Measurements from ENCODE around the gene TCF23. TPM values are rescaled to one million over a fixed set of nuclear protein-coding genes. Genes with fewer than 3 reads are reported as not detected.
A peak's percentile ranks its signal among the peaks of the same experiment; 100 is the strongest.
"Not testable (repeated sequence)": the region's sequence is repeated elsewhere in the genome, so short reads cannot be mapped to it uniquely, and the experiment has no call there.

The TCF23 gene
- not detected for total RNA-seq
- long read RNA-seq, result 0 reads

- intact Hi-C loops (cut with DNase I, micrococcal nuclease), result no loop called here
- DNase-seq (no peak), ATAC-seq (no peak)
Measured at GRCh38 chr2:27148801-27149439, at the start of gene TCF23. Gene TCF23, plus strand, starts transcription at chr2:27149004. Its CDS starts 130 bp downstream, at chr2:27149134.

GRCh38 chr2:27099334-27099955 lies 49.4 kb upstream of the TCF23 start:
- intact Hi-C loops (cut with DNase I, micrococcal nuclease), result loop anchor here (5.0 to 10.0 kb wide), 3 partner anchors 95 to 185 kb away; partner anchors contain the start of gene TRIM54 (in 2 of the 2)
- ATAC-seq (no peak), DNase-seq (no peak)

- DNase-seq (no peak), ATAC-seq (no peak)
- intact Hi-C loops (cut with DNase I, micrococcal nuclease), result no loop called here
Measured at GRCh38 chr2:27100036-27100435, 48.8 kb upstream of the TCF23 start.

GRCh38 chr2:27102329-27102728 lies 46.5 kb upstream of the TCF23 start:
- intact Hi-C loops (cut with DNase I, micrococcal nuclease), result no loop called here
- ATAC-seq, result no peak
- DNase-seq, result no peak

- intact Hi-C loops (cut with DNase I, micrococcal nuclease), result no loop called here
- DNase-seq, result no peak
- no peak for ATAC-seq
Measured at GRCh38 chr2:27105981-27106380, 42.8 kb upstream of the TCF23 start.

DNA sequence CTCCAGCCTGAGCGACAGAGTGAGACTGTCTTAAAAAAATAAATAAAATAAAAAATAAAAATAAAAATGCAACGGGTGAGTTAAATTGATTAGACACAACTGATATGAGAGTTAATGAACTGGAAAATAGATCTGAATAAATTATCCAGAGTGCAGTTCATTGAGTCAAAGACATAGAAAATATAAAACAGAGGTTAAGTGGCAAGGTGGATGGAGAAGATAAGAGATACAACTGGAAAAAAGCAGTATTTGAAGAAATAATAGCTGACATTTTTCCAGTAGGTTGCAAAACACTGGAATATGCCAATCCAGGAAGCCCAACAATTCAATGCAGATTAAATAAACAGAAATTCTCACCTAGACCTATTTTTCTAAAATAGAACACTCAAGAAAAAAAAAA lies 40.6 kb upstream of the TCF23 start:
- ATAC-seq (no peak), DNase-seq (no peak)
- intact Hi-C loops (cut with DNase I, micrococcal nuclease), result no loop called here

GRCh38 chr2:27109083-27109482 lies 39.7 kb upstream of the TCF23 start:
- DNase-seq, result no peak
- intact Hi-C loops (cut with DNase I, micrococcal nuclease), result no loop called here
- ATAC-seq, result no peak

- intact Hi-C loops (cut with DNase I, micrococcal nuclease); ATAC-seq; DNase-seq: not testable (repeated sequence)
Measured at GRCh38 chr2:27110603-27111352, 38.0 kb upstream of the TCF23 start.

DNA sequence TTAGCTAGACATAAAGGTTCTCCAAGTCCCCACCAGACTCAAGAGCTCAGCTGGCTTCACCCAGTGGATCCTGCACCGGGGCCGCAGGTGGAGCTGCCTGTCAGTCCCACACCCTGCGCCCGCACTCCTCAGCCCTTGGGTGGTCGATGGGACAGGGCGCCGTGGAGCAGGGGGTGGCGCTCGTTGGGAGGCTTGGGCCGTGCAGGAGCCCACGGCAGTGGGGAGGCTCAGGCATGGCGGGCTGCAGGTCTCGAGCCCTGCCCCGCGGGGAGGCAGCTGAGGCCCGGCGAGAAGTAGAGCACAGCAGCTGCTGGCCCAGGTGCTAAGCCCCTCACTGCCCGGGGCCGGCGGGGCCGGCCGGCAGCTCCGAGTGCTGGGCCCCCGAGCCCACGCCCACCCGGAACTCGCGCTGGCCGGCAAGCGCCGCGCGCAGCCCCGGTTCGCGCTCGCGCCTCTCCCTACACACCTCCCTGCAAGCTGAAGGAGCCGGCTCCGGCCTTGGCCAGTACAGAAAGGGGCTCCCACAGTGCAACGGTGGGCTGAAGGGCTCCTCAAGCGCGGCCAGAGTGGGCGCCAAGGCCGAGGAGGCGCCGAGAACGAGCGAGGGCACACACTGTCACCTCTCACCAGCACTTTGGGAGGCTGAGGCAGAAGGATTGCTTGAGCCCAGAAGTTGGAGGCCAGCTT lies 37.3 kb upstream of the TCF23 start:
- ATAC-seq; DNase-seq; intact Hi-C loops (cut with DNase I, micrococcal nuclease): not testable (repeated sequence)

GRCh38 chr2:27115519-27115918 lies 33.3 kb upstream of the TCF23 start:
- ATAC-seq, result no peak
- intact Hi-C loops (cut with DNase I, micrococcal nuclease), result no loop called here
- DNase-seq, result no peak

- intact Hi-C loops (cut with DNase I, micrococcal nuclease), result no loop called here
- DNase-seq, result no peak
- ATAC-seq, result no peak
Measured at GRCh38 chr2:27117995-27118524, 30.7 kb upstream of the TCF23 start.

DNA sequence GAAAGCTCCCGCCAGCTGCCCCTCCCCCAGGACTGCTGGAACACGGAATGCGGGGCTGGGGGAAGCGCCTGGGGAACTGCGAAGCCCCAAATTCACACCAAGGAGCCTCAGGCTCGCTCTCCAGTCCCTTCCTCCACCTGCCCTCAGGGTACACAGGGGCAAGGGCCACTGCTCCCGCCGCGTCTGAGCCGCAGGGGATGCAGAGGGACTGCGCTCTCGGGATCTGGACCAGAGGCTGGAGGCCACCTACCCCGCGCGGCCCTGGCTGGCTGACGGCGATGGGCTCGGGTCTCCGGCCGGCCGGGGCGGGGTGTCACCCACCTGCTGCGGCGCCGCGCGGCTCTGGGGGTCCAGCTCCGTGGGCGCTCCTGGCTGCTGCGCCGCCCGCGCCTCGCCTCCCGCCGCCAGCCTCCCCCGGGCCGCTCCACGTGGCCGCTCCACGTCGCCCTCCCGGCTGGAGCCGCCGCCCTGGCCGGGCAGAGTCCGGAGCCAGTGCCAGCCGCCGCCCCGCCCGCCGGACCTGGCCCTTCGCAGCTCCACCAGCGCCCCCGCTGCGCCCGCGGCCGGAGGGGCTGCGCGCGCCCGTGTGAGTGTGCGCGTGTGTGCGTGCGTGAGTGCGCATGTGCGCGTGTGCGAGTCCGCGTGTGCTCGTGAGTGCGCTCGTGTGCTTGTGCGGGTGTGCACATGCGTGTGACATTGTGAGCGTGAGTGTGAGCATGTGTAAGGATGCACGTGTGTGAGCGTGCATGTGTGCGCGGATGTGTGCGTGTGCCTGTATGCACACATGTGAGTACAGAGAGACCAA lies 30.1 kb upstream of the TCF23 start, which contains the start of gene CGREF1:
CGREF1 (minus strand) TSS at position 604 of the 805 bp plus-strand sequence. CDS start 14,762 bp downstream, outside the sequence.
- intact Hi-C loops (cut with DNase I, micrococcal nuclease), result no loop called here
- DNase-seq (peak in 1 of 2 donors; percentile 38), ATAC-seq (peak; percentile 87)

DNA sequence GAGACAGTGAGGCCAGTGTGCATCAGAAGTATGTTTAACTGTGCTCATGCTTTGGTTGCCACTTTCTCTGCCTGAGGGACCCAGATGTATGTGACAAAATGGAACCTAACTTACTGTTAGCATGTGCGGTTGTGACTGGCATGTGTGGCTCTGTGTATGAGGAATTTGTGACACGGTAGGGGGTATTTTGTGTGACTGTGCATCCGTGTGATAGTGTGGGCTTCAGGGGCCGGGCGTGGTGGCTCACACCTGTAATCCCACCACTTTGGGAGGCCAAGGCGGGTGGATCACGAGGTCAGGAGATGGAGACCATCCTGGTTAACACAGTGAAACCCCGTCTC lies 29.5 kb upstream of the TCF23 start:
- intact Hi-C loops (cut with DNase I, micrococcal nuclease); DNase-seq; ATAC-seq: not testable (repeated sequence)

DNA sequence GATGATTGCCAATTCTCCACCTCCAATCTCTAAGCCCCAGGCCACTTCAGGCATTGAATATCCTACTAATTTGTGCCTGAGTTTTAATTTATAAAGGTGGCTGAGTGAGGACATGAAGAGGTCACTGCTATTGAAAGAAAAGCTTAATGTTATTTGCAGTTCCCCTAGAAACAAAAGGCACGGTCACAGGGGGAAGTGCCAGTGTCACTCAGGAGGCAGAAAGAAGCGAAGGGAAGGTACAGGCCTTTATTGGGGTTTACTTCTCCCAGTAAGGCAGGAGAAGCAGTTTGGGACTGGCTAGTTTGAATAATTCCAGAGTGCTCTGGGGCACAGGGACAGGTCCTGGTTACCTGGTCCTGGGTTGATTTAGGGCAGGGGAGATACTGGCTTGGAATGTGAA lies 26.9 kb upstream of the TCF23 start:
- DNase-seq, result no peak
- intact Hi-C loops (cut with DNase I, micrococcal nuclease), result no loop called here
- ATAC-seq, result no peak

- ATAC-seq (no peak), DNase-seq (no peak)
- intact Hi-C loops (cut with DNase I, micrococcal nuclease), result no loop called here
Measured at GRCh38 chr2:27122791-27123190, 26.0 kb upstream of the TCF23 start.

DNA sequence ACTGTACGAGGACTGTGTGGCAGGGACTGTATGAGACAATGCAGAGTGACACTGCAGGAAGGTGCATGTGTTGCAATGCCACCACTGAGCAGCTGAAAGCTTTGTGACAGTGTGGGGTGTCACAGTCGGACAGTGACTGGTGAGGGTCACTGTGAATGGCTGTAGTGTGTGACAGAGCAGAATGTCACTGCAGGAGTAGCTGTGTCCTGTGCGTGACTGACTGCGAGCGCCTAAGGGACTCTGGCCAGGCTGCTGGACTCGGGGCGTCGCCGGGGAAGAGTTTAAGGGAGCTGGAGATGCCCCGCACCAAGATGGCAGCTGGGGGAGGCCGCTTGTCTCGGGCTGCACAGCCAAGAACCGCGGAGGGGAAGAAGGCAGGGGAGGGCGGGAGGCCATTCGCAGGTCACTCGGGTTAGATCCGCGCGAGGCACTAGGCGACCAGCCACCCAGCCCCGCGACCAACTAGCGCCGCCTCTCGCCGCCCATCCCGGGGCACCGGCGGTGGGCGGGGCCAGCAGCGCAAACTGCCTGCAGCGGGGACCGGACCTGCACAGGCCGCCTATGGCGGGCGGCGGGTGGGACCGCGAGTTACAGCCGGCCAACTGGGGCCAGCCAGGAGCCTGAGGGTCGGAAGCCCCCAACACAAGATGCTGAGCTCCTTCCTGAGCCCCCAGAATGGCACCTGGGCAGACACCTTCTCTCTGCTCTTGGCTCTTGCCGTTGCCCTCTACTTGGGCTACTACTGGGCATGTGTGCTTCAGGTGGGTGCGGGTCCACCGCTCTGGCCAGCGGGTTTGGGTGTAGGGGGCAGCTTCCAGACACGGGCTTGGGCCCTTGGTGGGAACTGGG lies 25.3 kb upstream of the TCF23 start, which contains the start of gene ABHD1:
ABHD1 (plus strand) TSS at position 514 of the 849 bp plus-strand sequence; CDS start at position 648, 134 bp downstream.
- ATAC-seq (peak; percentile 78), DNase-seq (peak; percentile 50 to 78)
- intact Hi-C loops (cut with DNase I, micrococcal nuclease), result no loop called here

DNA sequence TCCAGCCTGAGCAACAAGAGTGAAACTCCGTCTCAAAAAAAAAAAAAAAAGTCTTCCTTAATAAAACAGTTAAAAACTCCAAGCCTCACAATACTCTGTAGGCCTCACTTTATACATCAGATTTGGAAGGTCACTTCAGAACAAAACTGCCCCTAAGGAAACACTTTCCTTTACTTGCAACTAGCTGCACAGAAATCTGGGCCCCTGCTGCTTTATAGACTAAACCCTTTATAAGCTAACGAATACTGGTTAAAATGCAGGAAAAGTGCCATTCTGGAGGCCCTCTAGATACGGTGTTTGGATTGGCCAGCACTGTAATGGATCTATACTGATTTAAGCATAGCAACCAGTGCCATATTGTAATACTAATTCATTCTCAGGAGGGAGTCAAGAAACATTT lies 23.7 kb upstream of the TCF23 start:
- intact Hi-C loops (cut with DNase I, micrococcal nuclease), result no loop called here
- no peak for ATAC-seq
- no peak for DNase-seq

All from left colon (tissue), 2 donors.